Osteoblast (primary cell): ENCODE data around the gene ZNF652. TPM values are rescaled to one million over a fixed set of nuclear protein-coding genes. Genes with fewer than 3 reads are reported as not detected.

ENCODE experiments used
- DNase-seq: peaks from one replicate; pipeline ENCODE4 v3.0.0; 2011; ENCODE audit warnings: low spot score, mixed read lengths; ENCODE audit not compliant: insufficient read length; ENCODE audit errors: missing footprints
- H2AFZ ChIP-seq: 2 replicates; pipeline ENCODE4 v1.6.0; 2011; ENCODE audit warnings: mild to moderate bottlenecking, low read length
- H3K27ac ChIP-seq: 2 replicates; pipeline ENCODE4 v1.5.1; 2011; ENCODE audit warnings: mild to moderate bottlenecking, low read depth, low read length, moderate library complexity
- H3K27me3 ChIP-seq: 2 replicates; pipeline ENCODE4 v1.6.0; 2012; ENCODE audit warnings: mild to moderate bottlenecking, control low read depth, inconsistent platforms, low read length, moderate library complexity; ENCODE audit not compliant: insufficient read depth
- H3K36me3 ChIP-seq: 2 replicates; pipeline ENCODE4 v1.5.1; 2011; ENCODE audit warnings: mild to moderate bottlenecking, low read length, control low read depth, moderate library complexity; ENCODE audit not compliant: insufficient read depth
- H3K4me1 ChIP-seq: 2 replicates; pipeline ENCODE4 v1.5.1; 2011; ENCODE audit warnings: mild to moderate bottlenecking, low read length, control low read depth, moderate library complexity; ENCODE audit not compliant: insufficient read depth
- H3K4me2 ChIP-seq: 2 replicates; pipeline ENCODE4 v1.6.0; 2011; ENCODE audit warnings: mild to moderate bottlenecking, low read length; ENCODE audit not compliant: insufficient read depth
- H3K4me3 ChIP-seq: fragments of 200-600 bp; sonication (generic); 3 replicates; pipeline ENCODE4 v1.5.1; 2012; ENCODE audit warnings: mild to moderate bottlenecking, low read length, inconsistent platforms; ENCODE audit not compliant: insufficient read depth
- H3K79me2 ChIP-seq: 2 replicates; pipeline ENCODE4 v1.6.0; 2012; ENCODE audit warnings: mild to moderate bottlenecking, low read length, control low read depth, inconsistent platforms; ENCODE audit not compliant: insufficient read depth
- H3K9me3 ChIP-seq: 2 replicates; pipeline ENCODE4 v1.5.1; 2011; ENCODE audit warnings: low read depth, low read length, control low read depth
- H4K20me1 ChIP-seq: 2 replicates; pipeline ENCODE4 v1.6.0; 2012; ENCODE audit warnings: mild to moderate bottlenecking, low read length, control low read depth; ENCODE audit not compliant: insufficient read depth
- CTCF ChIP-seq: IDR thresholded peaks from 2 replicates; pipeline ENCODE4 v1.5.1; 2011; ENCODE audit warnings: mild to moderate bottlenecking, low read depth, low read length, moderate library complexity; ENCODE audit errors: extremely low read depth
- total RNA-seq: library from RNA; depleted of rRNA; stranded (reverse); fragments of >200 nt; gene quantifications from 2 replicates; pipeline ENCODE4 v1.2.3, GENCODE V29; 2012

ZNF652 gene
- total RNA-seq, 1 donor = 28.2 TPM

DNA sequence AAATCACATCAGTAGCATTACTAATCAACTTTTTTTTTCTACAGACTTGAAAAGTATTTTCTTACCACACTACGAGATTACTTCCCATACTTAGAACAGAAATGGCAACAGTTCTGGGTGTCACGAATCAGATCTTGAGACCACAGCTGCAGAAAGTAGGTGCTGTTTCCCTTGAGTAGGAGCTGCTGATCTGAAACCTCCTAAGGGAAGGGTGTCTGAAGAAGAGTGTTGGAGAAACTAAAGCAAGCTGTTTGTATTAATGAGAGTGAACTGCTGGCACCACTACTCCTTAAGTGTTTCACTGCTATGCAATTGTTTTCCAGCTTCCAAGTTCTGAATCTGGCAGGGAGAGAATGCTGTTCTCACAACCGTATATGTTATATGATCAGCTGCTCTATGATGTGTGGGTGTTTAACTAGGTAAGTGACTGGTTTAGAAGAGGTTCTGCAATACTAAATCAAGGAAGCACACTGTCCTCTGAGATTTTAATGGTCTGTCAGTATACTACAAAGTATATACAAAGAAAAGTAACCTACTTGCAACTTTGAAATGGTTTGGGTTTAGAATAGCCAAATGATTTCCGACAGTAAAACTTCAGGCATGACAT is 3.3 kb downstream of the ZNF652 start:
- Histone ChIP-seq H3K79me2 (peaks cover 71% of the 10 kb centered on the region), H3K27ac (no peak overlapping the region), H3K4me2 (peak overlapping the region; percentile 40), H4K20me1 (peaks cover 54% of the 10 kb centered on the region), H2AFZ (peak overlapping the region; percentile 21), H3K36me3 (no peaks in the 10 kb centered on the region), H3K27me3 (no peaks in the 10 kb centered on the region), H3K4me1 (peaks cover 34% of the 10 kb centered on the region), H3K9me3 (no peaks in the 10 kb centered on the region), H3K4me3 (no peak overlapping the region)
- TF ChIP-seq CTCF = no peak
- peak; percentile 31 for DNase-seq

- Histone ChIP-seq H3K9me3 (no peaks in the 10 kb centered on the region), H3K4me2 (no peak overlapping the region), H3K36me3 (no peaks in the 10 kb centered on the region), H4K20me1 (peaks cover 65% of the 10 kb centered on the region), H3K27me3 (no peaks in the 10 kb centered on the region), H3K79me2 (peaks cover 82% of the 10 kb centered on the region), H2AFZ (no peak overlapping the region), H3K27ac (no peak overlapping the region), H3K4me1 (peaks cover 29% of the 10 kb centered on the region), H3K4me3 (no peak overlapping the region)
- no peak for TF ChIP-seq CTCF
- DNase-seq = no peak
Measured at GRCh38 chr17:49357516-49357915, 4.5 kb downstream of the ZNF652 start.

DNA sequence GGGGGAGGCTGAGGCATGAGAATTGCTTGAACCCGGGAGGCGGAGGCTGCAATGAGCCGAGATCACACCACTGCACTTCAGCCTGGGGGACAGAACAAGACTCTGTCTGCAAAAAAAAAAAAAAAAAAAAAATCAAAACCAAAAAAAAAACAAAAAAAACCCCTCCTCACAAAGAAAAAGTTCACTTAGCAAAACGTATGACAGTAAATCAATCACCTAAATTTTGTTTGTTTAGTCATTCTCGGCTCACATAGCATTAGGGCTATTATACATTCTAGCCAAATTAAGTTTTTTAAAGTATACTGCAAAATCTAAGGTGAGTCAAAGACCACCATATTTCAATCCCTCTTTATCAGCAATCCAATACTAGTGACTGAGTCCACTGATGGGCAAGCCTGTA is 5.7 kb downstream of the ZNF652 start:
- no peak for DNase-seq
- Histone ChIP-seq H3K27ac (no peak overlapping the region), H2AFZ (no peak overlapping the region), H3K27me3 (no peaks in the 10 kb centered on the region), H3K4me2 (no peak overlapping the region), H3K4me3 (no peak overlapping the region), H3K79me2 (peaks cover 92% of the 10 kb centered on the region), H3K9me3 (no peaks in the 10 kb centered on the region), H3K4me1 (peaks cover 28% of the 10 kb centered on the region), H4K20me1 (peaks cover 66% of the 10 kb centered on the region), H3K36me3 (no peaks in the 10 kb centered on the region)
- TF ChIP-seq CTCF = no peak

- peaks cover 54% of the 10 kb centered on the region for H4K20me1 ChIP-seq
- no peak for TF ChIP-seq CTCF
- H3K4me2 ChIP-seq = no peak overlapping the region
- H3K27me3 ChIP-seq = no peaks in the 10 kb centered on the region
- no peaks in the 10 kb centered on the region for H3K9me3 ChIP-seq
- H2AFZ ChIP-seq = no peak overlapping the region
- H3K4me1 ChIP-seq = peaks cover 5% of the 10 kb centered on the region
- H3K36me3 ChIP-seq = no peaks in the 10 kb centered on the region
- H3K4me3 ChIP-seq = no peak overlapping the region
- H3K79me2 ChIP-seq = peaks cover 85% of the 10 kb centered on the region
- DNase-seq = no peak
- no peak overlapping the region for H3K27ac ChIP-seq
Measured at GRCh38 chr17:49353607-49354006, 8.4 kb downstream of the ZNF652 start.
